CD4-positive, alpha-beta T cell treated with Interleukin-6 for 4 hours (primary cell): Measurements from ENCODE around the gene CDH16.
"Not testable (repeated sequence)": the region's sequence is repeated elsewhere in the genome, so short reads cannot be mapped to it uniquely, and the experiment has no call there.

ENCODE experiments used
- DNase-seq: peaks from one replicate; pipeline ENCODE4 v3.0.0-alpha.2; 2020; ENCODE audit warnings: mixed read lengths

CDH16 gene

DNA sequence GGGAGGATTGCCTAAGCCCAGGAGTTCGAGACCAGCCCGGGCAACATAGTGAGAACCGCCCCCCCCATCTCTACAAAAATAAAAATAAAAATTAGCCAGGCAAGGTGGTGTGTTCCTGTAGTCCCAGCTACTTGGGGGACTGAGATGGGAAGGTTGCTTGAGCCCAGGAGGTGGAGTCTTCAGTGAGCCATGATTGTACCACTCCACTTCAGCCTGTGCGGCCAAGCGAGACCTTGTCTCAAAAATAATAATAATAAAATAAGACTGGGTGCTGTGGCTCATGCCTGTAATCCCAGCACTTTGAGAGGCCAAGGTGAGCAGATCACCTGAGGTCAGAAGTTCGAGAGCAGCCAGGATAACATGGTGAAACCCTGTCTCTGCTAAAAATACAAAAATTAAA, 26.9 kb downstream of the CDH16 start:
- no peak for DNase-seq

- no peak for DNase-seq
Observed at GRCh38 chr16:66891360-66891759, 27.3 kb downstream of the CDH16 start.

GRCh38 chr16:66890799-66891198, 27.9 kb downstream of the CDH16 start:
- DNase-seq: no peak

- DNase-seq: no peak
Observed at GRCh38 chr16:66889622-66890021, 29.1 kb downstream of the CDH16 start.

DNA sequence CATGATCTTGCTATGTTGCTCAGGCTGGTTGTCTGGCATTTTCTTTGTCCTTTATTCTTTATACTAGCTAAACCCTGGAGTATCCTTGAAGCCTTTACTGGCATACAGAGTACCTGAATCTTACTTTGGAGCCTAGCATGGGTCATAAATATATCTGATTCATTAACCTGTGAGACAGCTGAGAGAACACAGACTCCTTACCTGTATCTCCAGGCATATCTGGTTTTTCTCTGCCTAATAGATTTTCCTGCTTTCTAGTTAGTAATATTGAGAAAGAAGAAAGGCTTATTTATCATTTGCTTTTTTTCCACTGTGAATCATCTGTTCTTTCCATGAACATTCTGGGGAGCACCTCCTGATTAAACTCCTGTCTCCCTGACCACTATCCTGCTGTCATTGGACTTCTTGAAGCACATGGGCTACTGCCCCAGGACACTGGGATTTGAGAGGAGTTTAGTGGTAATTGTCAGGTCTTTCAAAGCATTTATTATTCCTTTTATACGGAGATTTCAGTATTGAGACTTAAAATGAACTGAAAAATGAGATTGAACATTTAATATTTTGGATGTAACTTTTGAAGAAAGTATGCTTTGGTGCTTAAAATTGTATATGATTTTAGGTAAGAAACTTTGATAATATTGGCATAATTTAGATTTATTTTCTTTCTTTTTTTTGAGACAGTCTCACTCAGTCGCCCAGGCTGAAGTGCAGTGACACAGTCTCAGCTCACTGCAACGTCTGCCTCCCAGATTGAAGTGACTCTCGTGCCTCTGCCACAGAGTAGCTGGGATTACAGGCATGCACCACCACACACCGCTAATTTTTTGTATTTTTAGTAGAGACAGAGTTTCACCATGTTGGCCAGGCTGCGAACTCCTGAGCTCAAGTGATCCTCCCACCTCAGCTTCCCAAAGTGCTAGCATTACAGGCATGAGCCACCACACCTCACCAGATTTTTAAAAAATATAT, 29.8 kb downstream of the CDH16 start:
- DNase-seq: no peak

GRCh38 chr16:66886914-66887313, 31.8 kb downstream of the CDH16 start:
- no peak for DNase-seq

GRCh38 chr16:66886321-66886720, 32.4 kb downstream of the CDH16 start:
- no peak for DNase-seq

GRCh38 chr16:66885491-66885890, 33.2 kb downstream of the CDH16 start:
- DNase-seq: no peak

DNA sequence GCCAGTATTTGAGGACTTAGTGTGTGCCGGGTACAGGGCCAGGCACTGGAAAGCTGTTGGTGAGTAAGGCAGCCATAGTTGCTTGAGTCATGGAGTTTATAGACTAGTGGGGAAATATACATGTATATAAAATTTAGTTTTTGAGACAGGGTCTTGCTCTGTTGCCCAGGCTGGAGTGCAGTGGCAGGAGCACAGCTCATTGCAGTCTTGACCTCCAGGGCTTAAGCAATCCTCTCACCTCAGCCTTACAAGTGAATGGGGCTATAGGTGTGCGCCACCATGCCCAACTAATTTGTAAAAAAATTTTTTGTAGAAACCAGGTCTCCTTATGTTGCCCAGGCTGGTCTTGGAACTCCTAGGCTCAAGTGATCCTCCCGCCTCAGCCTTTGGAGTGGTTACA, 36.0 kb downstream of the CDH16 start:
- DNase-seq: no peak

- DNase-seq: no peak
Observed at GRCh38 chr16:66881964-66882508, 36.6 kb downstream of the CDH16 start.

- no peak for DNase-seq
Observed at GRCh38 chr16:66881560-66881959, 37.1 kb downstream of the CDH16 start.

DNA sequence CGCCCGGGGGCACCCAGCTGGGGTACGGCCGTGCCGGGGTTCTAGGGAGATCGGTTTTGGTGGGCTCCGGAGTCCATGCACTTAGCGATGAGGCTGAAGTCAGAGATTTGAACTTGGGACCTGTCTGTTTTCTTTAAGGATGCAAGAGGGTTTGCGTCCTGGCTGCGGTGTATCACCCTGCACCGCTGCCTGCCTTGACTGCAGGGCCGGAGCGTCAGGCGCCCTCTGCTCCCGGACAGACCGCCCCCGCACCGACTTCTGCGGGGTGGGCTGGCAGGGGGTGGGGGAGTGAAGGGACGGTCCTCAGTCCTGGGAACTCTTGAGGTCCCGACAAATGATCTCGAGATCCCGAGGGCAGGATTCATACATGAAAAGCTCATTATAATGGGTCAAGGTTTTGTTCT, 37.7 kb downstream of the CDH16 start:
- no peak for DNase-seq

- DNase-seq: peak; percentile 92
Observed at GRCh38 chr16:66880288-66881013, 38.2 kb downstream of the CDH16 start, which contains the start of gene PDP2. Gene PDP2 (plus strand): TSS chr16:66880515. CDS start chr16:66884285, 3,770 bp downstream.

DNA sequence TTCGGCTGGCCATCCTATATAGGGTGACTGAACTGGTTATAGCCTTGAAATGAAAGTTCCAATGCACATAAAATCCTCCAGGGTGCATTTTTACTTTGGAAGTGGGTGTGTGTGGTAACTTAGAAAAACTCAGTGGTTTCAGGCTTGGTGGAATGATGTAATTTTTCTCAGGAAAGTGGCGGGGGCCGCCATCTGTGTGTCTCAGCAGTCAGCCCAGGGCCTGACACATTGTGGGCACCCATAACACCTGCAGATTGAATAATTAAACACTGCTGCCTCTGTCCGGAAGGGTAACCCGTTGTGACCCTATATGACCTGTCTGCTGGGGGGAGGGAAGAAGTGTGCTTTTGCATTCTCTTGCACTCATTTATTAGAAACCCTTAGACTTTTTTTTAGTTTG, 40.6 kb downstream of the CDH16 start:
- DNase-seq: no peak

- no peak for DNase-seq
Observed at GRCh38 chr16:66874079-66874775, 44.5 kb downstream of the CDH16 start.

DNA sequence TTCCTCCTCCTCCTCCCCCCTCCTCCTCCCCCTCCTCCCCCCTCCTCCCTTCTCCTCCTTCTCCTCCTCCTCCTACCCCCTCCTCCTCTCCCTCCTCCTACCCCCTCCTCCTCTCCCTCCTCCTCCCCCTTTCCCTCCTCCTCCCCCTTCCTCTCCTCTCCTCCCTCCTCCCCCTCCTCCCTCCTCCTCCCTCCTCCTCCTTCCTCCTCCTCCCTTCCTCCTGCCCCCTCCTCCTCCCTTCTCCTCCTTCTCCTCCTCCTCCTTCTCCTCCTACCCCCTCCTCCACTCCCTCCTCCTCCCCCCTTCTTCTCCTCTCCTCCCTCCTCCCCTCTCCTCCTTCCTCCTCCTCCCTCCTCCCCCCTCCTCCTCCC, 45.0 kb downstream of the CDH16 start:
- no peak for DNase-seq

- peak; percentile 93 for DNase-seq
Observed at GRCh38 chr16:66872943-66873684, 45.6 kb downstream of the CDH16 start.

- no peak for DNase-seq
Observed at GRCh38 chr16:66872559-66872942, 46.1 kb downstream of the CDH16 start.

- no peak for DNase-seq
Observed at GRCh38 chr16:66871840-66872239, 46.8 kb downstream of the CDH16 start.

- not testable (repeated sequence) for DNase-seq
Observed at GRCh38 chr16:66871363-66871762, 47.3 kb downstream of the CDH16 start.

DNA sequence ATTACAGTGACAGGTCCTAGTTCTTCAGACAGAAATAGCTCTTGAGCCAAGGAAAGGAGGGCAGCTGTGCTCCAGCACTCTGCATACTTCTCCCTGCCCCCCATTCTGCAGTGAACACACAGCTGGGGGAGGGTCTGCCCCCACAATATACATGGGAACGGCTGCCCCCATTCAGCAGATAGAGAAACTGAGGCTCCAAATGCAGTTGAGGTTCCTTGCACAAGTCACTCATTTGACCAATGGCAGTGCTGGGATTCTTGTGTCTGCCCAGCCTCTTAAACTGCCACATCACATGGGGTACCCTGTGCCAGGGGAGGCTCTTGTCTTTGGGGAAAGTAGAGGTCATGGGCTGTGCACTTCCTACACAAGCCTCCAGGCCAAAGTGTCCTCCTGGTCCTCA, 49.3 kb downstream of the CDH16 start:
- no peak for DNase-seq

- no peak for DNase-seq
Observed at GRCh38 chr16:66863707-66864106, 55.0 kb downstream of the CDH16 start.
